Neural cell (in vitro differentiated cells): ENCODE results near the gene SPATS2L. TPM values are rescaled to one million over a fixed set of nuclear protein-coding genes. Genes with fewer than 3 reads are reported as not detected.

ENCODE experiments used
- H2AFZ ChIP-seq: fragments of 200-600, 300-800 bp; sonication (generic), shearing (Covaris generic); 2 replicates; pipeline ENCODE4 v1.6.0; 2014; ENCODE audit warnings: low read depth, mild to moderate bottlenecking, antibody characterized with exemption, low read length, moderate library complexity
- H3F3A ChIP-seq: fragments of 200-600 bp; shearing (Covaris generic); 2 replicates; pipeline ENCODE4 v1.6.1; 2016; ENCODE audit warnings: mild to moderate bottlenecking, moderate library complexity, mixed read lengths, antibody characterized with exemption, low read length; ENCODE audit not compliant: insufficient read depth, poor library complexity, severe bottlenecking
- H3K27ac ChIP-seq: fragments of 200-600, 300-800 bp; sonication (generic), shearing (Covaris generic); 2 replicates; pipeline ENCODE4 v1.5.1; 2014; ENCODE audit warnings: mild to moderate bottlenecking, low read length, moderate library complexity
- H3K27me3 ChIP-seq: fragments of 300-800, 200-600 bp; sonication (generic), shearing (Covaris generic); 2 replicates; pipeline ENCODE4 v1.6.0; 2014; ENCODE audit warnings: mild to moderate bottlenecking, low read depth, low read length, moderate library complexity; ENCODE audit not compliant: insufficient read depth
- H3K36me3 ChIP-seq: fragments of 300-800, 200-600 bp; sonication (generic), shearing (Covaris generic); 2 replicates; pipeline ENCODE4 v1.5.1; 2014; ENCODE audit warnings: mild to moderate bottlenecking, antibody characterized with exemption, low read length, moderate library complexity; ENCODE audit not compliant: insufficient read depth
- H3K4me2 ChIP-seq: fragments of 300-800, 200-600 bp; sonication (generic), shearing (Covaris generic); 2 replicates; pipeline ENCODE4 v1.6.0; 2014; ENCODE audit warnings: mild to moderate bottlenecking, low read length
- H3K4me3 ChIP-seq: fragments of 300-800, 200-600 bp; sonication (generic), shearing (Covaris generic); 2 replicates; pipeline ENCODE4 v1.5.1; 2014; ENCODE audit warnings: mild to moderate bottlenecking, low read length, moderate library complexity
- H3K79me2 ChIP-seq: fragments of 200-600 bp; shearing (Covaris generic); replicated peaks from 2 replicates; pipeline ENCODE4 v1.6.0; 2014; ENCODE audit warnings: mild to moderate bottlenecking, low read length, moderate library complexity; ENCODE audit not compliant: insufficient read depth
- H3K9ac ChIP-seq: fragments of 300-800, 200-600 bp; sonication (generic), shearing (Covaris generic); 2 replicates; pipeline ENCODE4 v1.6.1; 2016; ENCODE audit warnings: mild to moderate bottlenecking, low read length, mixed read lengths
- H3K9me2 ChIP-seq: fragments of 200-600 bp; shearing (Covaris generic); 2 replicates; pipeline ENCODE4 v1.6.1; 2016; ENCODE audit warnings: mild to moderate bottlenecking, low read length, mixed read lengths; ENCODE audit not compliant: insufficient read depth
- H3K9me3 ChIP-seq: fragments of 200-600, 300-800 bp; sonication (generic), shearing (Covaris generic); 2 replicates; pipeline ENCODE4 v1.6.1; 2016; ENCODE audit warnings: mild to moderate bottlenecking, mixed run types, low read length, moderate library complexity, mixed read lengths
- H4K20me1 ChIP-seq: fragments of 200-600 bp; shearing (Covaris generic); 2 replicates; pipeline ENCODE4 v1.6.1; 2016; ENCODE audit warnings: mild to moderate bottlenecking, mixed run types; ENCODE audit not compliant: insufficient read depth
- CTCF ChIP-seq: fragments of 450-650 bp; IDR thresholded peaks from 2 replicates; pipeline ENCODE4 v1.5.1; 2014; ENCODE audit warnings: antibody characterized with exemption, mild to moderate bottlenecking, moderate library complexity; ENCODE audit not compliant: poor library complexity, severe bottlenecking
- EP300 ChIP-seq: fragments of 450-650 bp; conservative IDR thresholded peaks from 2 replicates; pipeline ENCODE4 v1.6.1; 2014; ENCODE audit warnings: antibody characterized with exemption, mild to moderate bottlenecking, moderate library complexity; ENCODE audit not compliant: poor library complexity, severe bottlenecking
- EZH2 ChIP-seq: fragments of 200-600, 300-800 bp; shearing (Covaris generic), sonication (generic); IDR thresholded peaks from 2 replicates; pipeline ENCODE4 v1.6.1; 2014; ENCODE audit warnings: antibody characterized with exemption, low read length, borderline replicate concordance, mild to moderate bottlenecking; ENCODE audit not compliant: insufficient read depth, poor library complexity, severe bottlenecking
- MXI1 ChIP-seq: fragments of 450-650 bp; conservative IDR thresholded peaks from 2 replicates; pipeline ENCODE4 v1.6.1; 2014; ENCODE audit warnings: antibody characterized with exemption, mild to moderate bottlenecking; ENCODE audit not compliant: poor library complexity, severe bottlenecking
- POLR2AphosphoS5 ChIP-seq: IDR thresholded peaks from 2 replicates; pipeline ENCODE4 v1.6.1; 2012
- RAD21 ChIP-seq: fragments of 450-650 bp; conservative IDR thresholded peaks from 2 replicates; pipeline ENCODE4 v1.6.1; 2014; ENCODE audit warnings: antibody characterized with exemption, mild to moderate bottlenecking, moderate library complexity
- SMC3 ChIP-seq: fragments of 450-650 bp; conservative IDR thresholded peaks from 2 replicates; pipeline ENCODE4 v1.6.1; 2014; ENCODE audit warnings: antibody characterized with exemption, mild to moderate bottlenecking, moderate library complexity; ENCODE audit not compliant: poor library complexity
- TAF1 ChIP-seq: IDR thresholded peaks from 2 replicates; pipeline ENCODE4 v1.6.1; 2012; ENCODE audit warnings: low read depth
- polyA plus RNA-seq: library from polyadenylated mRNA; depleted of rRNA; stranded (reverse); fragments of >200 nt; gene quantifications from 2 replicates; pipeline ENCODE4 v1.2.3, GENCODE V29; 2014
- TF ChIP-seq, protein P1 (sequence below): IDR thresholded peaks from 2 replicates; pipeline ENCODE4 v1.6.1; 2012; ENCODE audit warnings: borderline replicate concordance

Gene SPATS2L
- polyA plus RNA-seq, 1 donor from 2014 or later: 8.5 TPM

GRCh38 chr2:200345975-200346374 lies 39.5 kb downstream of the SPATS2L start:
- Histone ChIP-seq H3K9me2 (no peaks in the 10 kb centered on the region), H3K36me3 (no peaks in the 10 kb centered on the region), H2AFZ (no peak overlapping the region), H3F3A (no peaks in the 10 kb centered on the region), H3K9ac (no peak overlapping the region), H3K4me2 (no peak overlapping the region), H3K9me3 (no peaks in the 10 kb centered on the region), H3K27ac (no peak overlapping the region), H3K79me2 (no peaks in the 10 kb centered on the region), H3K27me3 (no peaks in the 10 kb centered on the region), H4K20me1 (no peaks in the 10 kb centered on the region), H3K4me3 (no peak overlapping the region)
- no peak for TF ChIP-seq RAD21
- no peak for TF ChIP-seq EZH2
- TF ChIP-seq CTCF: no peak
- TF ChIP-seq POLR2AphosphoS5: no peak
- TF ChIP-seq MXI1: no peak
- TF ChIP-seq, protein P1, sequence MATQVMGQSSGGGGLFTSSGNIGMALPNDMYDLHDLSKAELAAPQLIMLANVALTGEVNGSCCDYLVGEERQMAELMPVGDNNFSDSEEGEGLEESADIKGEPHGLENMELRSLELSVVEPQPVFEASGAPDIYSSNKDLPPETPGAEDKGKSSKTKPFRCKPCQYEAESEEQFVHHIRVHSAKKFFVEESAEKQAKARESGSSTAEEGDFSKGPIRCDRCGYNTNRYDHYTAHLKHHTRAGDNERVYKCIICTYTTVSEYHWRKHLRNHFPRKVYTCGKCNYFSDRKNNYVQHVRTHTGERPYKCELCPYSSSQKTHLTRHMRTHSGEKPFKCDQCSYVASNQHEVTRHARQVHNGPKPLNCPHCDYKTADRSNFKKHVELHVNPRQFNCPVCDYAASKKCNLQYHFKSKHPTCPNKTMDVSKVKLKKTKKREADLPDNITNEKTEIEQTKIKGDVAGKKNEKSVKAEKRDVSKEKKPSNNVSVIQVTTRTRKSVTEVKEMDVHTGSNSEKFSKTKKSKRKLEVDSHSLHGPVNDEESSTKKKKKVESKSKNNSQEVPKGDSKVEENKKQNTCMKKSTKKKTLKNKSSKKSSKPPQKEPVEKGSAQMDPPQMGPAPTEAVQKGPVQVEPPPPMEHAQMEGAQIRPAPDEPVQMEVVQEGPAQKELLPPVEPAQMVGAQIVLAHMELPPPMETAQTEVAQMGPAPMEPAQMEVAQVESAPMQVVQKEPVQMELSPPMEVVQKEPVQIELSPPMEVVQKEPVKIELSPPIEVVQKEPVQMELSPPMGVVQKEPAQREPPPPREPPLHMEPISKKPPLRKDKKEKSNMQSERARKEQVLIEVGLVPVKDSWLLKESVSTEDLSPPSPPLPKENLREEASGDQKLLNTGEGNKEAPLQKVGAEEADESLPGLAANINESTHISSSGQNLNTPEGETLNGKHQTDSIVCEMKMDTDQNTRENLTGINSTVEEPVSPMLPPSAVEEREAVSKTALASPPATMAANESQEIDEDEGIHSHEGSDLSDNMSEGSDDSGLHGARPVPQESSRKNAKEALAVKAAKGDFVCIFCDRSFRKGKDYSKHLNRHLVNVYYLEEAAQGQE: no peak

DNA sequence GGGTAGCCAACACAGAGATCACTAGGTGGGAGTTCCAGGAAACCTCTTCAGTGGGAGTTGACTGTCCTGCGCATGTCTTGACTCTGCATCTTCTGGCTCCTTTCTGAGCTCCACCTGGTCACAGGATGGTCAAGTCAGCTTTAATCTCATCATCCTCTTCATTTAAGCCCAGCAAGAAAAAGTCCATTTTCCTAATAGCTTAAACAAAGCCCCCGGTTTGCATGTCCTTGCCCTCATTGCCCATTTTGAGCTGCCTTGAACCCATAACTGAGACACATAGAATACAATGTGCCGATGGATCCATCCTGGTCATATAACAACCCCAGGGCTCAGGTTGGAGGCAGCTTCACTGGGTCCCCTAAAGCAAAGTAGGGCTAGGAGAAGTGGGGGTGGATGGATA lies 40.8 kb downstream of the SPATS2L start:
- no peak overlapping the region for H3K4me3 ChIP-seq
- H3K4me2 ChIP-seq: no peak overlapping the region
- H2AFZ ChIP-seq: no peak overlapping the region
- H3K27ac ChIP-seq: no peak overlapping the region
- no peaks in the 10 kb centered on the region for H3K27me3 ChIP-seq
- H3K9me3 ChIP-seq: no peaks in the 10 kb centered on the region
- no peaks in the 10 kb centered on the region for H3K9me2 ChIP-seq
- H3F3A ChIP-seq: no peaks in the 10 kb centered on the region
- no peaks in the 10 kb centered on the region for H3K79me2 ChIP-seq
- TF ChIP-seq MXI1 (no peak), POLR2AphosphoS5 (no peak), EZH2 (no peak), EP300 (no peak), SMC3 (no peak), RAD21 (no peak), CTCF (no peak), TAF1 (no peak)
- TF ChIP-seq, protein P1: no peak
- no peak overlapping the region for H3K9ac ChIP-seq
- no peaks in the 10 kb centered on the region for H4K20me1 ChIP-seq
- H3K36me3 ChIP-seq: no peaks in the 10 kb centered on the region
